HG02938 (cell line): Measurements from ENCODE around the gene GALNS.

ENCODE experiments used
- ATAC-seq: cut with Tn5 transposase; IDR thresholded peaks from one replicate; pipeline ENCODE4 v1.9.1; 2021; ENCODE audit warnings: mild to moderate bottlenecking, moderate library complexity; ENCODE audit not compliant: unreplicated experiment

The GALNS gene

GRCh38 chr16:88787579-88788314 is 69.0 kb downstream of the GALNS start:
- ATAC-seq, result no peak

DNA sequence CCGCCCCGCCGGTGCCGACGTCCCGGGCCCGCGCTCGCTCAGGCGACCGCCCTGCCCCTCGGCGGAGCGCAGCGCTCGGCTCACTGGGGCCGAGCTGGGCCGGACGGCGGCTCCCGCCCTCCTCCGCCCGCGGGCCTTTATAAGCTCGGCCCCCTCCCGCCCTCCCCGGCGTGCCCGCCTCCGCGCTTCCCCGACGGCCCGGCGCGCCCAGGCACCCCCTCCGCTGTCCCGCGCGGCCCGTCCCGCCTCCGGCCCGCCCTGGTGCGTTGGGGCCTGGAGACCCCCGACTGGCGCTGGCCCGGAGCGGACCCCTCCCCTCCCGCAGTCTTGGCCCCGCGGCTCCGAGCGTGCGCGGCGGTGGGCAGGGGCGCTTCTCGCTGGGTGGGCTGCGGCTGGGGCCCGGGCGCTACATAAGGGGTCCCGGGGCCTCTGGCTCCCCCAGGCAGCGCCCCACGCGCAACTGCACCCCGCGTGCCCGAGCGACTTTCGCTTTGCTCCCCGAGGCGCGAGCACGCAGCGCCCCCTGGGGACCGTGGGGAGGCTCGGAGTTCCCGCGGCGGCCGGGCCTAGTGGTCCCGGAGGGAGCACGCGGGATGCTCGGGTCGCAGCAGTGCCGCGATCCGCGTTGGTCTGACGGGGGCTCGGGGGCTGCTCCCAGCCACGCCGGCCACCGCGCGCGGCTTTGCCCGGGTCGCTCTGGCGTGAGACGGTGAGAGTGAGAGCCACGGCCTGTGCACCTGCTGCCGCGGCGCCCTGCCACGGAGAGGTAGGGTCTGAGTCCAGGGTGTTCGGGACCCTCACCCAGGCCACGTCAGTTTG is 71.4 kb downstream of the GALNS start, which contains the start of gene PIEZO1:
Gene PIEZO1, minus strand, starts transcription at position 115 of the 819 bp plus-strand sequence. CDS start 256 bp downstream, outside the sequence.
- ATAC-seq, result no peak

DNA sequence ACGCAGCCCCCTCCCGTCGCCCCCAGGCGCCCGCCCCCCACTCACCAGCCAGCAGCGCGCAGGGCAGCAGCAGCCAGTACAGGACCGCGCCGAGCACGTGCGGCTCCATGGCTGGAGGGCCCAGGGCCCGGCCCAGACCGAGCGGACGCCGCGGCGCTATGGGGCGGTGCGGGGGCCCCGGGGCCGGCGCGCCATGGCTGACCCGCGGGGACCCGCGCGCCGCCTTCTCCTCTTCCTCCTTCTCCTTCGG is 72.0 kb downstream of the GALNS start:
- ATAC-seq, result no peak

DNA sequence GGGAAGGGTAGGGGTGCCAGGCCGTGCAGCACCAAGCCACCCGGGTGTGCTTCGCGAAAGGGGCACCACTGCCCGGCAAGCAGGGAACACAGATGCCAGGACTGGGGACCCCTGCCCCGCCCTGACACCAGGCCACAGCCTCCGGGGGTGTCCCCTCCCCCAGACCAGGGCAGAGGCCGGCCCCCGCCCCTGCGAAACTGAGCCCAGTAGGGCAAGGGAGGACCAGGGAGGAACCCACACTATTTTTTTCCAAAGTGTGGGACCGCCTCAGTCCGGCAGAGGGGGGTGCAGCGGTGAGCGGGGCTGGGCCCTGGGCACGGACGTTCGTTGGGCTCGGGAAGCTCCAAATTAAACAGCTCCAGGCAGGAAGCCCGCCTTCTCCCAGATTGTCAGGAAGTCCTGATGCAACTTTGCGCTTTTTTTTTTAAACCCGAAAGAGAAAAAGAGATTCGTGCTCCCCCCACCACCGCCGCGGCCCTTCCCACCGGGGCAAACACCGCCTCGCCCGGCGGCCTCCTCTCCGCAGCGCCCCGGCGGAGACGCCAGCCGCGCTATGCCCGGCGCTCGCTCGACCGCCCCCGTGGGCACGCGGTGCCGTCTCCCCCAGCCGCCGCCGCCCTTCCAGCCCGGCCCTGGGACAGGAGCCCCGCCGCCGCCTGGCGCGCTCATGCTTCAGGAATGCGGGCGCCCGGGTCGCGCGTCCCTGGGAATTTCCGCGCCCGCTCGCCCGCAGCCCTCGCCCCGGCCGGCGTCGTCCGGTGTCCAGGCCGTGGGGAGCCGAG is 72.5 kb downstream of the GALNS start:
- no peak for ATAC-seq

GRCh38 chr16:88783391-88784073 is 73.2 kb downstream of the GALNS start:
- no peak for ATAC-seq

- no peak for ATAC-seq
Measured at GRCh38 chr16:88782454-88783390, 74.0 kb downstream of the GALNS start.

DNA sequence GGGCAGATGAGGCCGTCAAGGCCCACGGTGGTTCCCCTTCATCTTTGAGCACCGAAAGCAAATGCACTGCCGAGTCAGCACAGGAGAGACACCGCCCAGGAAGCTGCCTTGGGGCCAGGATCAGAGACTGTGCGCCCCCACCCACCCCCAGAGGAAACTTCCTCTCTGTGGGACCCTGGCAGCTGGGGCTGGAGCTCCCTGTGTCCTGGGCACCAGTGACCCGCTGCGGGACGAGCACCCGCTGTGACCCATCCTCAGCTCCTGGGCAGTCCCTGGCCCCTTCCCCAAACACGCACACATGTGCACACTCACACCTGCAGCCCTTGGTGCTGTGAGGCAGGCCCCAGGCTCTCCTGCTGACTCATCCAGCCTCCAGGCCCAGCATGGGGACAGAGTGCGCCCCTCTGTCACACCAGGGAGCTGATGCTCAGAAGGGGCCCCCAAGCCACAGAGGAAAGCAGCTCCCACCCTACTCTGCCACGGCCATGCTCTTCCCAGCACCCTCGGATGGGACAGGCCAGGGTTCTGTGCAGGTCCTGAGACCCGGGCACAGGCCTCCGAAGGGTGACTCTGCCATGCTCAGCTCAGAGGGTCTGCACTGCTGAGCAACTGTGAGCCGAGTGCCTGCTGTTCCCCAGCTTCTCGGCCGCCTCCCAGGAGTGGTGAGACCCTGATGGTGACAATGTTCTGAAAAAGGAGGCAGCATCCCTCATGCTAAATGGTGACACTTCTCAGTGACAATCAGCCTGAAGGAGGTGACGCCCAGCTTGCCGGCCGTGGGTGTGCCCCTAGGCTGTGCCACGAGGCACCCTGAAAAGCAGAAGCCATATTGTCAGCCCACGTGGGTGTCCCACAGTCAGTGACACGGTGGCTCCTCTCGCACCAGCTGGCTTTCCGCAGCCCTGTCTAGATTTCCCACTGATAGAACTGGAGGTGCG is 75.3 kb downstream of the GALNS start:
- ATAC-seq, result no peak

GRCh38 chr16:88780142-88781062 is 76.3 kb downstream of the GALNS start:
- ATAC-seq, result no peak

- no peak for ATAC-seq
Measured at GRCh38 chr16:88779406-88780141, 77.2 kb downstream of the GALNS start.

DNA sequence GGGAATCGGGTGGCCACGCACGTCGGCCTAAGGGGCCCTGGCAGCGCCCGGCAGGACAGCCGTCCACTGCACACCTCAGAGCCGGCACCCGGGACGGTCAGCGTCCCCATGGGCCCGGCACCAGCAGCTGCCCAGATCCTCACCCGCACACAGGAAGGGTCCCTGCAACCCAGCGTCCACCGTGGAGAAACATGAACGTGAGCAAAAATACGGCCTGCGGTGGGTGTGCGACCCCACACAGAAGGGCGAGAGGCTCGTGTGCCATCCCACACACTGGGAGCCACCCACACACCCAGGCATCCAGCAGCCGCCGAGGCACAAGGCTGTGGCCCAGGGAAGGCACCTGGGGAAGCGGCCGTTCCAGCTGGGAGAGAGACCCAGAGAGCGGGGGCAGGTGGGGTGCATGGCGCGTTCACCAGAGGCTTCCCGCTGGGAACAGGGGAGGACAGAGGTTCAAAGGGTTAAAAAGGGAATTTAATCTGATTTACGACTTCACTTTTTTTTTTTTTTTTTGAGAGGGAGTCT is 78.1 kb downstream of the GALNS start:
- ATAC-seq, result no peak

GRCh38 chr16:88778271-88778525 is 78.5 kb downstream of the GALNS start:
- ATAC-seq, result no peak

- no peak for ATAC-seq
Measured at GRCh38 chr16:88777471-88778270, 79.1 kb downstream of the GALNS start.

DNA sequence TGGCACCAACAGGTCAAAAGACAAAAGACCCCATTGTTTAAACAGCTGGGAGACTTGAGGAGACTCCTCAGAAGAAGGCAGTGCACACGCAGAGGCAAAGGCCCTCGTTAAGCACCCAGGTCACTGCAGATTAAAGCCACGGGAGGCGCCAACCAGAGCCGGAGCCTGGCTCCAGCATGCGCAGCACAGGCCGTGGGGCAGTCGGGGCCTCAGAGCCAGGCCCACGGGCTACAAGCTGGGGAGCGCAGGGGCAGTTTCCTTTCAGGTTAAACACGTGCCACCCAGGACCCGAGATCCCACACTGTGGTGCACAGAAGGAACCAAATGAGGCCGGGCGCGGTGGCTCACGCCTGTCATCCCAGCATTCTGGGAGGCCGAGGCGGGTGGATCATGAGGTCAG is 80.9 kb downstream of the GALNS start:
- no peak for ATAC-seq

GRCh38 chr16:88774544-88775393 is 82.0 kb downstream of the GALNS start:
- no peak for ATAC-seq

DNA sequence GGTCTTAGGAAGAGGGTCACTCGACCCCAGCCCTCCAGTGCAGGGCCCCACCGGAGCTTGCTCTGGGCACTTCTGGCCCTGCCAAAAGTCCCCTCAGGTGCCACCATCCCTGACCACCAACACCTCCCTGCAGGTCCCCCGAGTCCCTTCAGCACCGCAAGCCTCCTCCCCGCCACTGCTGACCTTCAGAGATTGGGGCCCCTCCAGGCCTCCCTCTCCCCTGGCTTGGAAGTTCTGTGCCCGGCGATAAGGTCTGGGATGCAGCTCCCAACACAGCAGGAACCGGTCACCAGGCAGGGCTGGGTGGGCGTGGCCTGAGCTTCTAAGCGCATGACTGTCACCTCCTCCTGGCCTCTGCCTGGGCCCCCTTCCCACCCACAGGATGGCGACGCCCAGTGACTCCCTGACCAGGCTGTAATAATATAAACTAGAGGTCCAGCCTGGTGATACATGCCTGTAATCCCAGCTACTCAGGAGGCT is 82.9 kb downstream of the GALNS start:
- ATAC-seq, result no peak
